Type B pancreatic cell (in vitro differentiated cells): ENCODE data around the gene BHLHE41. TPM values are rescaled to one million over a fixed set of nuclear protein-coding genes. Genes with fewer than 3 reads are reported as not detected.

Source experiments
- DNase-seq: peaks from one replicate; pipeline ENCODE4 v3.0.0; 2021; ENCODE audit warnings: mixed read lengths; ENCODE audit not compliant: unreplicated experiment; ENCODE audit errors: extremely low spot score
- H3K27ac Mint-ChIP-seq: 2 replicates; pipeline ENCODE4 v1.8.0; 2021; ENCODE audit warnings: mild to moderate bottlenecking, mixed read lengths
- H3K27me3 Mint-ChIP-seq: 2 replicates; pipeline ENCODE4 v1.8.0; 2021; ENCODE audit warnings: mixed read lengths
- H3K36me3 Mint-ChIP-seq: 2 replicates; pipeline ENCODE4 v1.8.0; 2021; ENCODE audit warnings: mixed read lengths
- H3K4me1 Mint-ChIP-seq: one replicate; pipeline ENCODE4 v1.8.0; 2021; ENCODE audit warnings: mixed read lengths; ENCODE audit not compliant: unreplicated experiment
- H3K4me3 Mint-ChIP-seq: 2 replicates; pipeline ENCODE4 v1.8.0; 2021; ENCODE audit warnings: mild to moderate bottlenecking, mixed read lengths
- H3K9me3 Mint-ChIP-seq: 2 replicates; pipeline ENCODE4 v1.8.0; 2021; ENCODE audit warnings: mixed read lengths
- CTCF ChIP-seq: fragments of 200-600 bp; sonication (generic); conservative IDR thresholded peaks from 2 replicates; pipeline ENCODE4 v1.5.0; 2021; ENCODE audit warnings: antibody characterized with exemption, mild to moderate bottlenecking
- total RNA-seq: library from RNA; stranded (reverse); gene quantifications from 2 replicates; pipeline ENCODE4 v1.2.1, GENCODE V29; 2021; ENCODE audit warnings: low replicate concordance

BHLHE41 gene
- total RNA-seq, 1 donor from 2014 or later: 12.5 TPM

GRCh38 chr12:26126340-26127284 lies 1.8 kb upstream of the BHLHE41 start:
- Mint-ChIP-seq H3K4me1 (peaks cover 7% of the 10 kb centered on the region), H3K27me3 (peaks cover 94% of the 10 kb centered on the region), H3K36me3 (peaks cover 9% of the 10 kb centered on the region), H3K27ac (peak overlapping the region; percentile 91), H3K4me3 (peak overlapping the region; percentile 94), H3K9me3 (no peaks in the 10 kb centered on the region)
- DNase-seq: peak; percentile 82
- no peak for TF ChIP-seq CTCF

DNA sequence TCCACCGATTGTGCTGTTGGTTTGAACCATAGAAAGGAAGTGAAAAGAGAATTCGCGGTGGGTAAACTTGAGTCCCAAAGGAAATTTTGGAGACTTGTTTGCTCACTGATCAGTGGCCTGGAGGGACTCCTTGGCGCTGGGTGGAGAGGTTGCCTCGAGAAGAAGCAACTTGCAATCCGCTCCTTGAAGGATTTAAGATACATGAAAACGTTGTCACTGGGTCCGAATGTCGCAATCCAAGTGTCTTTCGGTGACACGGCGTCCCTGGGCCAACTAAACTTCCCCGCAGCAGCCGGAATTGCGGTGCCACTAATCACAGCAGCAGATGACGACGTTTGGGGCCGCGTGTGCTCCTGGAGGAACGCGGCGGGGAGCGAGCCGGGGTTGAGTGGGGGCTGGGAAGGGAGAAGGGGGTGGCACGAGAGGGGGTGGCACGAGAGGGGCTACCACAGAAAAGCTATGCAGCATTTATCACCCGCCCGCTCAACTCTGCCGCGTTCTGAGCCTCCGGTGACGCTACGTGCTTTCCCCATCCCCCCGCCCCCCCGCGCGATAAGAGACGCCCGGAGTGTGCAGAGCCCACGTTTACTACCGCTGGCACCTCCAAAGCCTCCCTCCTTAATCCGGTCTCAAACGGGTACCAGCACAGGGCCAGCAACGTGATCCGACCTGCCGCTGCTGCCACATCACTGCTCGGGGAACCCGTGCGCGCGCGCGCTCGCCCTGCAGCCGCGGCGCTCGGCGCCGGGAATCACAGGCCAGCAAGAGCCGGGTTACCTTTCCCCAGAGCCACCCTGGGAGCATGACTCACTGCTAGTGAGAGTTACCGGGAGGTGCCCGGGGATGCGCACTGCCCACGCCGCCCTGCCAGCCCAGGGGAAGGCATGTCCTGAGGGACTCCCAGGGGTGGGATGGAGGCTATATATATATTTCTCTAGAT lies 833 bp upstream of the BHLHE41 start:
- Mint-ChIP-seq H3K9me3 (no peaks in the 10 kb centered on the region), H3K4me3 (peak overlapping the region; percentile 94), H3K36me3 (peaks cover 14% of the 10 kb centered on the region), H3K27me3 (peaks cover 94% of the 10 kb centered on the region), H3K4me1 (peaks cover 7% of the 10 kb centered on the region), H3K27ac (peak overlapping the region; percentile 91)
- no peak for TF ChIP-seq CTCF
- DNase-seq: peak; percentile 75

- no peak for DNase-seq
- Mint-ChIP-seq H3K27ac (peak overlapping the region; percentile 83), H3K36me3 (peaks cover 14% of the 10 kb centered on the region), H3K9me3 (no peaks in the 10 kb centered on the region), H3K4me1 (peaks cover 7% of the 10 kb centered on the region), H3K27me3 (peaks cover 85% of the 10 kb centered on the region), H3K4me3 (peak overlapping the region; percentile 94)
- no peak for TF ChIP-seq CTCF
Measured at GRCh38 chr12:26123482-26123980, 1.3 kb downstream of the BHLHE41 start.

DNA sequence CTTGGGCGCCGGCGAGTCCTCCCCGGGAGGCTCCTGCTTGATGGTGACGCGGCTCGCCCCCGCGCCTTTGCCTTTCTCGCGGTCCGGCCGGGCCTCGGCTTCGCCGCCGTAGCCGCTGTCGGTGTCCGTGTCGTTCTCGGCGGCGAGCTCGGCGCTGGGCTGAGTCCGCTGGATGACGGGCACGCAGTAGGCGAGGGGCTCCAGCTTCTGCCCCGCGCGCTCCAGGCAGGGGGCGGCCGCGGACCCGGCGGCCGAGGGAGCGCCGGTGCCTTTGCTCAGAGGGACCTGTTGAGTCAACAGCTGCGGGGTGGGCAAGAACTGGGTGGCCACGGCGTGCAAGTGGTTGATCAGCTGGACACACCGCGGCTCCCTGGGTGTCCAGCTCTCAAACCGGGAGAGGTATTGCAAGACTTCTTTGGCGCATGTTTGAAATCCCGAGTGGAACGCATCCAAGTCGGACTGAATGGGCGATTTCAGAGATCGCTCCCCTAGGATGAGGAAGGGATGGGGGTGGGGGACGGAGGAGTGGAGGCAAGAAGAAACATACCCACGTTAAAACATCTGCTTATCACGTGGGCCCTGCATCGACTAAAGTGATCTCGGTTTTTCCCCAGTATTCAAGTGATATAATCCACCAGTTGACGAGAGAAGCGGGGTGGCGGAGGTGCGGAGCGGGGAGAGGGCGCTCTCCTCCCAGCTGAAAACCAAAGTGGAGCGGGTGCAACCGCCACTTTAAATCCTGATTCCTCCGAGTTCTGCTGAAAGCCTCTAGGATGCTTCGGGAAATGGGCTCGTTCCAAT lies 2.0 kb downstream of the BHLHE41 start:
- TF ChIP-seq CTCF: peak; percentile 30
- Mint-ChIP-seq H3K36me3 (peaks cover 10% of the 10 kb centered on the region), H3K4me3 (peak overlapping the region; percentile 94), H3K27me3 (peaks cover 83% of the 10 kb centered on the region), H3K4me1 (peaks cover 7% of the 10 kb centered on the region), H3K27ac (peak overlapping the region; percentile 83), H3K9me3 (no peaks in the 10 kb centered on the region)
- DNase-seq: peak; percentile 73
